DND-41 (cell line): Measurements from ENCODE around the gene SMIM14.

ENCODE experiments used
- CTCF ChIP-seq: IDR thresholded peaks from 2 replicates; pipeline ENCODE4 v1.5.1; 2012; ENCODE audit warnings: borderline replicate concordance, low read length, moderate library complexity, mild to moderate bottlenecking; ENCODE audit not compliant: poor library complexity, severe bottlenecking; ENCODE audit errors: extremely low read depth
- EZH2 ChIP-seq: IDR thresholded peaks from 3 replicates; pipeline ENCODE4 v1.6.1; 2012; ENCODE audit warnings: borderline replicate concordance, low read depth, mild to moderate bottlenecking, moderate library complexity, low read length, inconsistent platforms; ENCODE audit not compliant: severe bottlenecking

- TF ChIP-seq CTCF (no peak), EZH2 (no peak)
Measured at GRCh38 chr4:39510348-39510929, 128.2 kb downstream of the SMIM14 start.
